ENCODE results near the gene FAAP20. TPM values are rescaled to one million over a fixed set of nuclear protein-coding genes. Genes with fewer than 3 reads are reported as not detected.

Gene FAAP20
- total RNA-seq, 4 donors from 2014 or later: 16.5 to 31.2 (median 25.4) TPM

- H3K4me1 ChIP-seq: peaks cover 4 to 30% (median 14%) of the 10 kb centered on the region in 4 donors
- H3K27me3 ChIP-seq: no peaks in the 10 kb centered on the region
- H3K4me3 ChIP-seq: no peak overlapping the region
- TF ChIP-seq, protein P1, sequence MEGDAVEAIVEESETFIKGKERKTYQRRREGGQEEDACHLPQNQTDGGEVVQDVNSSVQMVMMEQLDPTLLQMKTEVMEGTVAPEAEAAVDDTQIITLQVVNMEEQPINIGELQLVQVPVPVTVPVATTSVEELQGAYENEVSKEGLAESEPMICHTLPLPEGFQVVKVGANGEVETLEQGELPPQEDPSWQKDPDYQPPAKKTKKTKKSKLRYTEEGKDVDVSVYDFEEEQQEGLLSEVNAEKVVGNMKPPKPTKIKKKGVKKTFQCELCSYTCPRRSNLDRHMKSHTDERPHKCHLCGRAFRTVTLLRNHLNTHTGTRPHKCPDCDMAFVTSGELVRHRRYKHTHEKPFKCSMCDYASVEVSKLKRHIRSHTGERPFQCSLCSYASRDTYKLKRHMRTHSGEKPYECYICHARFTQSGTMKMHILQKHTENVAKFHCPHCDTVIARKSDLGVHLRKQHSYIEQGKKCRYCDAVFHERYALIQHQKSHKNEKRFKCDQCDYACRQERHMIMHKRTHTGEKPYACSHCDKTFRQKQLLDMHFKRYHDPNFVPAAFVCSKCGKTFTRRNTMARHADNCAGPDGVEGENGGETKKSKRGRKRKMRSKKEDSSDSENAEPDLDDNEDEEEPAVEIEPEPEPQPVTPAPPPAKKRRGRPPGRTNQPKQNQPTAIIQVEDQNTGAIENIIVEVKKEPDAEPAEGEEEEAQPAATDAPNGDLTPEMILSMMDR (IDR thresholded peaks at IDR 0.05): no peak
- no peak for TF ChIP-seq POLR2A (IDR thresholded peaks at IDR 0.05)
- H3K27ac ChIP-seq: no peak overlapping the region
- H3K36me3 ChIP-seq: no peaks in the 10 kb centered on the region
- no peak for DNase-seq
- H3K9me3 ChIP-seq: no peaks in the 10 kb centered on the region
These were observed 21.6 kb upstream of the FAAP20 start for GRCh38 chr1:2215909-2216766.

GRCh38 chr1:2215329-2215728, 20.8 kb upstream of the FAAP20 start:
- H3K36me3 ChIP-seq: no peaks in the 10 kb centered on the region
- no peak for DNase-seq
- peaks cover 4 to 30% (median 14%) of the 10 kb centered on the region in 4 donors for H3K4me1 ChIP-seq
- no peaks in the 10 kb centered on the region for H3K27me3 ChIP-seq
- H3K27ac ChIP-seq: peak overlapping the region in 2 of 4 donors; percentile 82 to 91
- H3K9me3 ChIP-seq: no peaks in the 10 kb centered on the region
- TF ChIP-seq POLR2A (IDR thresholded peaks at IDR 0.05): no peak
- TF ChIP-seq, protein P1 (IDR thresholded peaks at IDR 0.05): no peak
- no peak overlapping the region for H3K4me3 ChIP-seq

- peak overlapping the region; percentile 72 to 91 (median 80) for H3K27ac ChIP-seq
- TF ChIP-seq POLR2A (IDR thresholded peaks at IDR 0.05): no peak
- TF ChIP-seq, protein P1 (IDR thresholded peaks at IDR 0.05): no peak
- H3K4me3 ChIP-seq: no peak overlapping the region
- no peaks in the 10 kb centered on the region for H3K27me3 ChIP-seq
- DNase-seq: no peak
- no peaks in the 10 kb centered on the region for H3K36me3 ChIP-seq
- H3K9me3 ChIP-seq: no peaks in the 10 kb centered on the region
- peaks cover 4 to 30% (median 14%) of the 10 kb centered on the region in 4 donors for H3K4me1 ChIP-seq
These were observed 20.1 kb upstream of the FAAP20 start for GRCh38 chr1:2214541-2215241.

GRCh38 chr1:2213576-2214505, 19.3 kb upstream of the FAAP20 start:
- H3K27me3 ChIP-seq: no peaks in the 10 kb centered on the region
- H3K4me3 ChIP-seq: peak overlapping the region in 2 of 4 donors; percentile 18 to 35
- no peak for TF ChIP-seq POLR2A (IDR thresholded peaks at IDR 0.05)
- TF ChIP-seq, protein P1 (IDR thresholded peaks at IDR 0.05): no peak
- no peaks in the 10 kb centered on the region for H3K36me3 ChIP-seq
- peaks cover 4 to 33% (median 14%) of the 10 kb centered on the region in 4 donors for H3K4me1 ChIP-seq
- no peaks in the 10 kb centered on the region for H3K9me3 ChIP-seq
- H3K27ac ChIP-seq: peak overlapping the region; percentile 72 to 91 (median 80)
- no peak for DNase-seq

Data from Peyer's patch (tissue), 4 donors.